ENCODE measurements around the gene LAIR2. TPM values are rescaled to one million over a fixed set of nuclear protein-coding genes. Genes with fewer than 3 reads are reported as not detected.

The LAIR2 gene
- 10.4 and 13.7 TPM in 2 replicates for total RNA-seq

- intact Hi-C loops (cut with micrococcal nuclease) = no loop called here
These were observed at the start of gene LAIR2 for GRCh38 chr19:54502518-54503048. Gene LAIR2, plus strand, starts transcription at chr19:54502831. Its CDS starts 88 bp downstream, at chr19:54502919.

- intact Hi-C loops (cut with micrococcal nuclease) = no loop called here
These were observed 48.5 kb upstream of the LAIR2 start for GRCh38 chr19:54453921-54454780.

- intact Hi-C loops (cut with micrococcal nuclease) = no loop called here
These were observed 47.6 kb upstream of the LAIR2 start for GRCh38 chr19:54454781-54455675.

GRCh38 chr19:54455786-54456422 is 46.7 kb upstream of the LAIR2 start:
- intact Hi-C loops (cut with micrococcal nuclease) = no loop called here

- intact Hi-C loops (cut with micrococcal nuclease) = no loop called here
These were observed 45.9 kb upstream of the LAIR2 start for GRCh38 chr19:54456423-54457373.

GRCh38 chr19:54457773-54458647 is 44.6 kb upstream of the LAIR2 start:
- intact Hi-C loops (cut with micrococcal nuclease) = no loop called here

GRCh38 chr19:54458648-54459281 is 43.9 kb upstream of the LAIR2 start:
- intact Hi-C loops (cut with micrococcal nuclease) = no loop called here

GRCh38 chr19:54459282-54460229 is 43.1 kb upstream of the LAIR2 start:
- intact Hi-C loops (cut with micrococcal nuclease) = loop anchor here (5.0 to 10.0 kb wide), 6 partner anchors 297 to 1183 kb away; partner anchors contain the start of genes CNOT3, MYADM, NDUFA3 and OSCAR

GRCh38 chr19:54460230-54461005 is 42.2 kb upstream of the LAIR2 start:
- intact Hi-C loops (cut with micrococcal nuclease) = loop anchor here (5.0 to 10.0 kb wide), 6 partner anchors 298 to 1182 kb away; partner anchors contain the start of genes CNOT3, MYADM, NDUFA3 and OSCAR

- intact Hi-C loops (cut with micrococcal nuclease) = loop anchor here (5.0 to 10.0 kb wide), 6 partner anchors 299 to 1181 kb away; partner anchors contain the start of genes CNOT3, MYADM, NDUFA3 and OSCAR
These were observed 41.4 kb upstream of the LAIR2 start for GRCh38 chr19:54461210-54461609.

- intact Hi-C loops (cut with micrococcal nuclease) = loop anchor here (5.0 to 10.0 kb wide), 6 partner anchors 299 to 1181 kb away; partner anchors contain the start of genes CNOT3, MYADM, NDUFA3 and OSCAR
These were observed 41.0 kb upstream of the LAIR2 start for GRCh38 chr19:54461613-54462012.

- intact Hi-C loops (cut with micrococcal nuclease) = loop anchor here (5.0 to 10.0 kb wide), 6 partner anchors 300 to 1180 kb away; partner anchors contain the start of genes CNOT3, MYADM, NDUFA3 and OSCAR
These were observed 40.5 kb upstream of the LAIR2 start for GRCh38 chr19:54462047-54462654.

GRCh38 chr19:54462655-54463530 is 39.7 kb upstream of the LAIR2 start:
- intact Hi-C loops (cut with micrococcal nuclease) = loop anchor here (1.0 to 10.0 kb wide), 8 partner anchors 14 to 1179 kb away; partner anchors contain the start of genes CNOT3, LENG8, MBOAT7 and MYADM

GRCh38 chr19:54463531-54464043 is 39.0 kb upstream of the LAIR2 start, which contains the start of gene LENG9:
Gene LENG9, minus strand, starts transcription at chr19:54463778. Its CDS starts 252 bp downstream, at chr19:54463526.
- intact Hi-C loops (cut with micrococcal nuclease) = loop anchor here (1.0 to 10.0 kb wide), 11 partner anchors 14 to 1179 kb away; partner anchors contain the start of genes CNOT3, HSPBP1, LENG8 and MBOAT7
